H9 (cell line): ENCODE data around the gene SPDL1. TPM values are rescaled to one million over a fixed set of nuclear protein-coding genes. Genes with fewer than 3 reads are reported as not detected.

Experiments
- DNase-seq: peaks from one replicate; pipeline ENCODE4 v3.0.0-alpha.2; 2017
- H2AFZ ChIP-seq: one replicate; pipeline ENCODE4 v1.6.1; 2013; ENCODE audit warnings: mild to moderate bottlenecking, low read length, control low read depth, moderate library complexity
- H2AK5ac ChIP-seq: 2 replicates; pipeline ENCODE4 v1.6.1; 2013; ENCODE audit warnings: low read length, control low read depth, mixed read lengths; ENCODE audit not compliant: insufficient read length
- H2BK120ac ChIP-seq: one replicate; pipeline ENCODE4 v1.6.1; 2013; ENCODE audit warnings: low read depth, mild to moderate bottlenecking, low read length, control low read depth, inconsistent platforms; ENCODE audit not compliant: poor library complexity, severe bottlenecking
- H2BK12ac ChIP-seq: 2 replicates; pipeline ENCODE4 v1.6.1; 2013; ENCODE audit warnings: low read length, control low read depth, mixed read lengths, low read depth; ENCODE audit not compliant: insufficient read length
- H2BK15ac ChIP-seq: 2 replicates; pipeline ENCODE4 v1.6.1; 2013; ENCODE audit warnings: low read depth, low read length, control low read depth
- H2BK20ac ChIP-seq: one replicate; pipeline ENCODE4 v1.6.1; 2013; ENCODE audit warnings: low read depth, mild to moderate bottlenecking, low read length, control low read depth, inconsistent platforms; ENCODE audit not compliant: poor library complexity, severe bottlenecking
- H2BK5ac ChIP-seq: 2 replicates; pipeline ENCODE4 v1.6.1; 2013; ENCODE audit warnings: low read length, control low read depth, mixed read lengths; ENCODE audit not compliant: insufficient read length
- H3K14ac ChIP-seq: 2 replicates; pipeline ENCODE4 v1.6.1; 2013; ENCODE audit warnings: low read length, control low read depth; ENCODE audit not compliant: insufficient read depth
- H3K18ac ChIP-seq: 2 replicates; pipeline ENCODE4 v1.6.1; 2013; ENCODE audit warnings: low read depth, mild to moderate bottlenecking, mixed read lengths, low read length, control low read depth; ENCODE audit not compliant: insufficient read length
- H3K23ac ChIP-seq: 2 replicates; pipeline ENCODE4 v1.6.1; 2013; ENCODE audit warnings: low read length, control low read depth, mixed read lengths, low read depth; ENCODE audit not compliant: insufficient read length
- H3K23me2 ChIP-seq: 2 replicates; pipeline ENCODE4 v1.6.1; 2013; ENCODE audit warnings: low read depth, mild to moderate bottlenecking, mixed read lengths, low read length, control low read depth; ENCODE audit not compliant: insufficient read length, poor library complexity, severe bottlenecking
- H3K27ac ChIP-seq: 2 replicates; pipeline ENCODE4 v1.5.1; 2013; ENCODE audit warnings: low read length, control low read depth, mixed read lengths, low read depth; ENCODE audit not compliant: insufficient read length
- H3K27me3 ChIP-seq: 2 replicates; pipeline ENCODE4 v1.6.1; 2013; ENCODE audit warnings: low read length, control low read depth, inconsistent platforms; ENCODE audit not compliant: insufficient read depth
- H3K4ac ChIP-seq: 2 replicates; pipeline ENCODE4 v1.6.1; 2013; ENCODE audit warnings: low read depth, mild to moderate bottlenecking, control low read depth, inconsistent platforms, low read length, moderate library complexity
- H3K4me1 ChIP-seq: 2 replicates; pipeline ENCODE4 v1.6.1; 2013; ENCODE audit warnings: low read length, control low read depth, inconsistent platforms; ENCODE audit not compliant: insufficient read depth
- H3K4me2 ChIP-seq: 2 replicates; pipeline ENCODE4 v1.6.1; 2013; ENCODE audit warnings: low read length, control low read depth, mixed read lengths; ENCODE audit not compliant: insufficient read length, insufficient read depth
- H3K56ac ChIP-seq: 2 replicates; pipeline ENCODE4 v1.6.1; 2013; ENCODE audit warnings: low read depth, mild to moderate bottlenecking, mixed read lengths, low read length, control low read depth; ENCODE audit not compliant: insufficient read length
- H3K79me1 ChIP-seq: 2 replicates; pipeline ENCODE4 v1.6.1; 2013; ENCODE audit warnings: low read depth, mild to moderate bottlenecking, moderate library complexity, low read length, control low read depth, inconsistent platforms; ENCODE audit not compliant: insufficient read depth, poor library complexity, severe bottlenecking
- H3K79me2 ChIP-seq: 2 replicates; pipeline ENCODE4 v1.6.1; 2013; ENCODE audit warnings: low read length, control low read depth, inconsistent platforms; ENCODE audit not compliant: insufficient read depth
- H3K9ac ChIP-seq: 2 replicates; pipeline ENCODE4 v1.6.1; 2013; ENCODE audit warnings: low read length, control low read depth, mixed read lengths; ENCODE audit not compliant: insufficient read length; ENCODE audit errors: extremely low read depth
- H3K9me3 ChIP-seq: one replicate; pipeline ENCODE4 v1.6.1; 2013; ENCODE audit warnings: low read depth, low read length, inconsistent platforms; ENCODE audit not compliant: control insufficient read depth
- H3T11ph ChIP-seq: one replicate; pipeline ENCODE4 v1.6.1; 2013; ENCODE audit warnings: mild to moderate bottlenecking, low read length, control low read depth, inconsistent platforms
- H4K20me1 ChIP-seq: one replicate; pipeline ENCODE4 v1.6.1; 2013; ENCODE audit not compliant: control insufficient read depth, insufficient read length, insufficient read depth
- H4K5ac ChIP-seq: 2 replicates; pipeline ENCODE4 v1.6.1; 2013; ENCODE audit warnings: low read depth, mild to moderate bottlenecking, mixed read lengths, low read length, control low read depth; ENCODE audit not compliant: insufficient read length
- H4K8ac ChIP-seq: replicated peaks from 2 replicates; pipeline ENCODE4 v1.6.1; 2013; ENCODE audit warnings: low read length, control low read depth, mixed read lengths, low read depth; ENCODE audit not compliant: insufficient read length
- H4K91ac ChIP-seq: 2 replicates; pipeline ENCODE4 v1.6.1; 2013; ENCODE audit warnings: low read depth, mild to moderate bottlenecking, moderate library complexity, mixed read lengths, low read length, control low read depth; ENCODE audit not compliant: insufficient read length
- H3K27ac Mint-ChIP-seq, 3 experiments: 2 replicates in 2 of 3; 3 replicates in 1 of 3; pipeline ENCODE4 v1.8.0; 2020 to 2021; ENCODE audit warnings: mixed read lengths in 3 of 3, mild to moderate bottlenecking in 1 of 3, moderate library complexity in 1 of 3
- H3K27me3 Mint-ChIP-seq: 2 replicates; pipeline ENCODE4 v1.8.0; 2021; ENCODE audit warnings: low read depth, mild to moderate bottlenecking, moderate library complexity, mixed read lengths
- H3K36me3 Mint-ChIP-seq, 3 experiments: 2 replicates in 2 of 3; 3 replicates in 1 of 3; pipeline ENCODE4 v1.8.0; 2020 to 2021; ENCODE audit warnings: low read depth in 3 of 3, mixed read lengths in 3 of 3; ENCODE audit not compliant: insufficient read depth in 1 of 3
- H3K4me1 Mint-ChIP-seq, 2 experiments: 2 replicates each; pipeline ENCODE4 v1.8.0; 2020; ENCODE audit warnings: mixed read lengths in 2 of 2
- H3K4me3 Mint-ChIP-seq, 2 experiments: 2 replicates in 1 of 2; 3 replicates in 1 of 2; pipeline ENCODE4 v1.8.0; 2020 to 2021; ENCODE audit warnings: mild to moderate bottlenecking in 2 of 2, mixed read lengths in 2 of 2, moderate library complexity in 1 of 2
- H3K9me3 Mint-ChIP-seq, 2 experiments: 2 replicates in 1 of 2; 3 replicates in 1 of 2; pipeline ENCODE4 v1.8.0; 2020; ENCODE audit warnings: mild to moderate bottlenecking in 2 of 2, mixed read lengths in 2 of 2, moderate library complexity in 1 of 2
- CTCF ChIP-seq: fragments of 200-600 bp; sonication (generic); conservative IDR thresholded peaks from 3 replicates; pipeline ENCODE4 v1.8.0; 2021; ENCODE audit warnings: antibody characterized with exemption, mild to moderate bottlenecking
- WGBS: extraction: QIAGEN DNeasy Blood & Tissue Kit; methylation state at CpG from one replicate; pipeline ENCODE4 v1.1.7; 2013; ENCODE audit warnings: missing lambda C conversion rate, low lambda C conversion rate, mixed read lengths; ENCODE audit not compliant: insufficient read length; ENCODE audit errors: extremely low coverage; 5-methylcytosine and 5-hydroxymethylcytosine counted together
- total RNA-seq: library from RNA; stranded (reverse); gene quantifications from 2 replicates; pipeline ENCODE4 v1.2.1, GENCODE V29; 2021

Gene SPDL1
- total RNA-seq, 1 experiment from 2014 or later: 49.4 TPM

DNA sequence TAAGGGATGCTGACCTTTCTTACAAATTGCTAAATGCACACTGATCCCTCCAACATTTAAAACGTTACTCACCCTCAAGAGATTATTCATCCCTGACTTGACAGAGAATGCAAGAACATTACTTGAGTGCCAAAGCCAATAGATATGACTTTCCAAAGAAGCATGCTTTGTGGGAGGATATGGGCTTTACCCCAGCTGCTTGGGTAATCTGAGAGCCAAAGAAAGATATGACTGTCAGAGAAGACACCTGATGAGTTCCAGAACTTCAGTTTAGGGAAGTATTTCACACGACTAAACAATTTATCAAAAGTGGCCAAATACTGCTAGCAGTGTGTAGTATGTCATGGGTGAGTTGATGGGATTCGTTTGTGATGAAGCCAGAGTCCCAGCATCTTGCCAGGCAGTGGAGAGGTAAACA lies 7.4 kb upstream of the SPDL1 start:
- no peaks in the 10 kb centered on the region for H3K79me1 ChIP-seq
- no peak overlapping the region for H3K4ac ChIP-seq
- no peak overlapping the region for H3K4me2 ChIP-seq
- no peaks in the 10 kb centered on the region for H3K27me3 ChIP-seq
- no peak overlapping the region for H2AFZ ChIP-seq
- H3K9me3 Mint-ChIP-seq: no peaks in the 10 kb centered on the region
- no peak overlapping the region for H2AK5ac ChIP-seq
- H2BK20ac ChIP-seq: no peak overlapping the region
- H2BK15ac ChIP-seq: no peak overlapping the region
- H2BK120ac ChIP-seq: no peak overlapping the region
- no peak overlapping the region for H4K8ac ChIP-seq
- H3K4me1 Mint-ChIP-seq: no peaks in the 10 kb centered on the region
- no peaks in the 10 kb centered on the region for H3K9me3 ChIP-seq
- H3K4me1 ChIP-seq: no peaks in the 10 kb centered on the region
- no peaks in the 10 kb centered on the region for H3K79me2 ChIP-seq
- no peak overlapping the region for H3K14ac ChIP-seq
- H4K20me1 ChIP-seq: no peaks in the 10 kb centered on the region
- no peak overlapping the region for H3K23ac ChIP-seq
- no peak overlapping the region for H3K9ac ChIP-seq
- H3T11ph ChIP-seq: no peak overlapping the region
- H4K91ac ChIP-seq: no peak overlapping the region
- no peak overlapping the region for H3K27ac Mint-ChIP-seq
- no peak overlapping the region for H2BK5ac ChIP-seq
- no peak overlapping the region for H2BK12ac ChIP-seq
- TF ChIP-seq CTCF: no peak
- no peak overlapping the region for H3K56ac ChIP-seq
- DNase-seq: no peak
- no peaks in the 10 kb centered on the region for H3K36me3 Mint-ChIP-seq
- H4K5ac ChIP-seq: no peak overlapping the region
- no peak overlapping the region for H3K4me3 Mint-ChIP-seq
- no peaks in the 10 kb centered on the region for H3K23me2 ChIP-seq
- WGBS: no CpG with 5 or more reads among the region's 3 CpGs
- H3K18ac ChIP-seq: no peak overlapping the region
- peaks cover 29% of the 10 kb centered on the region for H3K27me3 Mint-ChIP-seq
- no peak overlapping the region for H3K27ac ChIP-seq
